GM18907 (cell line): Measurements from ENCODE around the gene SBF1.
"Not testable (repeated sequence)": the region's sequence is repeated elsewhere in the genome, so short reads cannot be mapped to it uniquely, and the experiment has no call there.

Source experiments
- ATAC-seq: cut with Tn5 transposase; IDR thresholded peaks from one replicate; pipeline ENCODE4 v1.9.1; 2021; ENCODE audit warnings: mild to moderate bottlenecking, moderate library complexity; ENCODE audit not compliant: unreplicated experiment

Gene SBF1

DNA sequence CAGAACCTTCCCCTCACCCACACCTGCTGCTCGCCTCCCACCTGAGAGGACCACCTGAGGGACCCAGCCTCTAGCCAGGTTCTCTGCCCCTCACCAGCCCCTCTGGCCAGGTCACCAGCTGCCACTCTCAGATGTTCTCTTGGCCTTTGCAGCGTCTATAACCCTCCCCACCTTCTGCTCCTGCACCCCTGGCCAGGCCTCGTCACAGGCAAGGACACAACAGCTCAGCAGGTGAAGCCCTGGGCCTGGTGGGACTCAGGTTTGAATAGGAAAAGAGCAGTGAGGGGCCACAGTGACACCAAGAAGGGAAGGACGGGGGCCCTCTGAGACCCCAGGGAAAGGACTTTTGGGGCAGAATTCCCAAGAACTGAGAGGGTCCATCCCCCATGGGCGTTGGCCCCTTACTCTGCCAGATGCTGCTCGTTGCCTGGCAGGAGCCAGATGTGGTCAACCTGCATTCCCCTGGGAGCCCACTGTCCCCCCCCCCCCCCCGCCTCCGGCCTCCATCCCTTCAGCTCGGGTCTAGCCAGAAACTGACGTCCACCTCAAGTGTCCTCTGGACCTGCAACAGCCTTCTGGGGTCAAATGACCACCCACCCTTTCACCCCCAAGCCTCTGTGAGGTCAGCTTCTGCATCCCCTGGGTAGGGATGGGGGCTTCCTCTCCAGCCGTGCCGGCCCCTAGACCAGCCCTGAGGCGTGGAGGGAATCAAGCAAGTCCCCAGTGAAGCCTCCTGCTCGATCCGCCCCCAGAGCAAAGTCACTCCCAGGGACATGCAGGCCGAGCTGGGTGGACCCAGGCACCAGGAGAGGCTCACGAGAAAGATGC is 28.7 kb downstream of the SBF1 start:
- ATAC-seq, result no peak

DNA sequence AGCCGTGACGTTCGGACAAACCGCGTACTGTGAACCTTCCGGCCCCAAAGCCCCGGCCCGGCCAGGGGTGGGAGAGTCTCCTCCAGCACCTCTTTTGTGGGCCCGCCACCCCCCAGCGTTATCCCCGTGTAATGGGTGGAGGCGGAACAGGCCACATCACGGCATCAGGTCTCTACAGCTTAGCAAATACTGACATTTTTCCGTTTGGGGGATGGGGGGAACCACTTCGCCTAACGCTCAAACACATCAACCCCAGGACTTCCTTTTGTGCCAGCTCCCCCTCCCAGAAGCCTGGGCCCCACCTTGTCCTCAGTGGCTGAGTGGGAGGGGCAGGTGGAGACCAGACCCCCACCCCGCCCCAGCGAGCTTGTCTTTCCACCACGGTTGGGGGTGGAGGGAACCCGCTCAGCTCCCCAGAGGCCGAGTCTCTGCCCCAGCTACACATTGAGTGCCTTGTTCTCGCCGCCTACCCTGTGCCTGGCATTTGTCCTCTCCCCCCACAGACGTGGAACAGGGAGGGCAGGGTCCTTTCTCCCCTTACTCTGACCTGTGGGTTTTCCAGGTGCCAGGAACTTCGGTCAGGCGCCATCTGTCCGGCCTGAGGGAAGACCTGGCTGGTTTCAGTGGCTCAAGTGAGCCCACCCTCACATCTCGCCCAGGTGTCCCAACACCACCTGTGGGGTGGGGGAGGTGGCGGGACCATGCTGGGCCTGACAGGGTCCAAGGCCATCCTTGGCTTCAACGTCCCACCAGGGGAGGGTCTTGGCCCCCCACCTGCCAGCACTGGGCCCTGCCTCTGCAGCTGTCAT is 29.6 kb downstream of the SBF1 start:
- ATAC-seq, result no peak

DNA sequence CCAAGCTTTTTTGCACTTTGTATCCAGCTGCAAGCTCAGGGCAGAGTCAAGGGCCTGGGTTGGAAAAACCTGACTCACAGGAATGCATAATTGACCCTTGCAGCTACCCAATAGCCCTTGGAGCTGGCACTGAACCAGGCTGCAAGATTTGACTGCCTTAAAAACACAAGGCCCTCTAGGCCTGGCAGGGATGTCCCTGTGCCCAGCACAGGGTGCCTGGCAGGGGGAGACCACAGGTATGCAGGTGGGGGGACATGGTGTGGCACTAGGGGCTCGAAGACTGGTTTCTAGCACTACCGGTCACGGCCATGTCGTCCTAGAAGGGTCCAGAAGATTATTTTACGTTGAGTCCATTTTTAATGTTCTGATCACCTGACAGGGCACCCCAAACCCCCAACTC is 30.2 kb downstream of the SBF1 start:
- no peak for ATAC-seq

DNA sequence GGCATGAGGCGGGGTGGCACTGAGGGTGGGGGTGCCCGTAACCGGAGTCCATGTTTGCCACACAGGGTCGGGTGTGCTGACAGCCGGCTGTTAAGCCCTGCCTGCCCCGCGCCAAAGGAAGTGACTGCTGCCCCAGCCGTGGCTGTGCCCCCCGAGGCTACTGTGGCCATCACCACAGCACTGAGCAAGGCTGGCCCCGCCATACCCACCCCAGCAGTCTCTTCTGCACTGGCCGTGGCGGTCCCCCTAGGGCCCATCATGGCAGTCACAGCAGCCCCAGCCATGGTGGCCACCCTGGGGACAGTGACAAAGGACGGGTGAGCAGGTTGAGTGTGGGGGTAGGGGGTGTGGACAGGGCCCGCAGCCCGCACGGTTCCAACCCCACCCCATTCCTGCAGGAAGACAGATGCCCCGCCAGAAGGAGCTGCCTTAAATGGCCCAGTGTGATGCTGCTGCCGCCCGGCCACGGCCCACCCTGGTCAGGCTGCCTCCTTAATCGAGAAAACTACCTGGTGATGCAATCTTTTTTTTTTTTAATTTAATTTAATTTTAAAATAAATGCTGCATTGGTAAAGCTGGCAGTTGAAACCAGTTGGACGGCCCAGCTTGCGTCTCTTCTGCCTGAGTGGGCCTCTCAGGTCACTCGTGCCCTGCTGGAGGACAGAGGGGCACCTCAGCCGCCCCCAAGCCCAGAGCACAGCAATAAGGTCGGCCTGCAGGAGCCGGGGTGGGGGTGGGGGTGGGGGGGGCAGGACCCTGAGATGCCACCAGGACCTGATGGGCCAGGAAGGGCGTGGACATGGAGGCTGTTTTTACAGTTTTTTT is 30.8 kb downstream of the SBF1 start:
- ATAC-seq, result no peak

DNA sequence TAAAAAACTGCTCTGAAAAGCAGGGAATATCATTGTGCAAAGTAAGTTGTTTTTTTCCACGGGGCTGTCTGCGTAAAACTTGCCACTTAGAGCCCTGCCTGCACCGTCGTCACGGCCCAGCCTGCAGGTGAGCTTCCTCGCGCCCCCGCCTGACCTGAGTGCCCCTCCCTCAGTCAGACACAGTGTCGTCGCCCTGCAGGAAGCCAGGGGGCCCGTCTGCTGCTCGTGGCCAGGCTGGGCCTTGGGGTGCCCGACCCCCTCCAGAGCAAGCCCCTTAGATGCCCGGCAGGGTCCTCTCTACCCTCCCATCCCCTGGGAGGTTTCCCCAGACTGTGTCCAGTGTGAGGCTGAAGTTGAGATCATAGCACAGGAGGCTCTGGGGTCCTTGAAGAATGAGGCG is 31.6 kb downstream of the SBF1 start:
- ATAC-seq, result no peak

DNA sequence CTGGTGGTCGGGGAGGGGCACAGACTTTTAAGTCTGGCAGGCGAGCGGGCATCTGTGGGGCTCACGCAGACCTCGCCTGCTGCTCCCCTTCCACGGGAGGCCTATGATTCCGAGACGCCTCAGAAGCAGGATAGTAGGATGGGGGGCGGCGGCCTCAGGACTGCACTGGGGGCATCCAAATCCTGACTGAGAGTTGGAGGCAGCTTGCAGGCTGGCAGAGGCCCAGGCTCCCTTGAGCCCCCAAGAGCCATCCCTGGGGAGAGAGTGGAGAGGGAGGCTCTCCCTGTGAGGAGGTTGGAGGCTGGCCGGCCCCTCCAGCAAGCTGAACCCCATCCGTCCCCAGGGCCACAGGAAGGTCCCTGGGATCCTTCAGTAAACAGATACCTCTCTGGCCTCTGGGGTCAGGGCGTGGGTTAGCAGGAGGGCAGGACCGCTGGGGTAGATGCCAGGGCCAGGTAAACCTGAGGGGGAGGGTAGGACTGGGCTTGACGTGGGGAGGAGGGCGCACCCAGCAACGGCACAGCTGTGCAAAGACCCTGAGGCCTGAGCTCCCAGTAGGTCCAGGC is 33.3 kb downstream of the SBF1 start:
- no peak for ATAC-seq

- no peak for ATAC-seq
These were observed 34.1 kb downstream of the SBF1 start for GRCh38 chr22:50440544-50441249.

DNA sequence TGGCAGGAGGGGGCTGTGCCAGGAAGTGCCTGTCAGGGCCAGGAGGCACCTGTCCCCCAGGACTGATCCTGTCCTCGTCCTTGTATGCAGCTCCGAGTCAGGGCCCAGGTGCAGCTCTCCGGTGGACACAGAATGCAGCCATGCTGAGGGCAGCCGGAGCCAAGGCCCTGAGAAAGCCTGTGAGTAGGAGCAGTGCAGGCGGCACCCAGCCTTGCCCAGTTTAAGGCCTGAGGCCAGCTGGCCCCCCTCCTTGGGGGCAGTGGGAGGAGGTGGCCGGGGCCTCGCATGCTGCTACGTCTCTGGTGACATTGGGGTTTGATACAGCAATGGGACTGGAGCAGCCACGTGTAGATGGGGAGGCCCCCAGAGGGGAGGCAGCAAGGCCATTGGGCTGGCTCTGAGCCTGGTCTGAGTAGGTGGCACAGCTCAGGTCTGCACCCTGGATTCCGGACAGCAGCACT is 34.9 kb downstream of the SBF1 start:
- ATAC-seq, result no peak

DNA sequence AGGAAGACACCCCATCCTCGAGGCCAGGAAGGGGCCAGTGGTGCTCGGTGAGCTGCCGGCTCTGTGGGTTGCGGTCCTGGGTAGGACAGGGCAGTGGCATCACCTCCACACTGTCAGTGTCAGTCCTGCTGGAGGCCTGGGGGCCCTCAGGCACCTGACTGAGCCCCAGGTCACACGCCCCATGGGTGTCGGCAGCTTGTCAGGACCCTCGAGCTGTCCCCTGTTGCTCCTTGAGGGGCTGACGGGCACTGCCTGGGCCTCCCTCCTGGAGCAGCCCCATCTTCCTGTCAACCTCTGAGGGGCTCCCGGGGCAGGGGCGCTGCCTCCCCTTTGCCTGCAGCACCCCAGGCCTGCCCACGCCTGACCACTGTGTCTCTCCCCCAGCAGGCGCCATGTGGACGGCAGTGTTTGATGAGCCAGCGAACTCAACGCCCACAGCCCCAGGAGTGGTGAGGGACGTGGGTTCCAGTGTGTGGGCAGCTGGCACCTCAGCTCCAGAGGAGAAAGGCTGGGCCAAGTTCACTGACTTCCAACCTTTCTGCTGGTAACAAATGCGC is 35.4 kb downstream of the SBF1 start:
- ATAC-seq, result no peak

DNA sequence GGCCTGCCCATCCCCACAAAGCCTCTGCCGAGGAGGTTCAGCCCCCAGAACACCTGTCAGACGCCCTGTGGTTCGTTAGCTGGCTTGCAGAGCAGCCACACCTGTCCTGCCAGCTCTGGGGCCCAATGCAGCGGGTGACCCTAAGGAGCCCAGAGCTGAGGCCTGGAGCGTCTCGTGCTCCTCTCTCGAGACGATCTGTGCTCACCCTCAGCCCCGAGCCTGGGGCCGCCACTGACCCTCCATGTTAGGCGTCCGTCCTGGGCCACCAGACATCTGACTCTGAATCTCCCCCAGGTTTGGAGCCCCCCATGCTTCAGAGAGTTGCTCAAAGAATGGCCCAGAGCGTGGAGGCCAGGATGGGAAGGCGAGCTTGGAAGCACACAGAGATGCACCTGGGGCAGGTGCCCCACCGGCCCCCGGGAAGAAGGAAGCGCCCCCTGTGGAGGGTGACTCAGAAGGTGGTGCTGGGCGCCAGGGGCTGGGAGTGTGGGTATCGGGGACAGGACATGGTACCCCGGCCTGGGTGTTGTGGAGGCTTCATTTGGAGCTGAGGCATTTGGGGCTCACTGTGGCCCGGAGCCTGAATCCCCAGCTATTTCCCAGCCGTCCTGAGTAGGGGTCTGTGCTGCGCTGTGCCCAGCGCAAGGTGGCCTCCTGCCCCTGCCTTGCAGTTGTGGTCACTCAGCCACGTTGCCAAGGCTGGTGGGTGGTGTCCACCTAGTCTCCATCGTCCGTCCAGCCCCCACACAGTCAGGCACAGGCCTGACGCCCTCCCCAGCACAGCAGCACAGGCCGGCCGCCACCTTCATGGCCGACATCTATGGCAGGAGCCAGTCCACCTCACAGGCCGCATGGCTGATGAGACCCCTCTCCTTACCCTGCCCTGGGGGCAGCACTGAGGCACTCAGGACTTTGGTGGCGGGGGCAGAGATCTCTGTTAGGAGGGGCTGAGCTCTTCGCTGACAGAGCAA is 36.2 kb downstream of the SBF1 start:
- ATAC-seq, result no peak

DNA sequence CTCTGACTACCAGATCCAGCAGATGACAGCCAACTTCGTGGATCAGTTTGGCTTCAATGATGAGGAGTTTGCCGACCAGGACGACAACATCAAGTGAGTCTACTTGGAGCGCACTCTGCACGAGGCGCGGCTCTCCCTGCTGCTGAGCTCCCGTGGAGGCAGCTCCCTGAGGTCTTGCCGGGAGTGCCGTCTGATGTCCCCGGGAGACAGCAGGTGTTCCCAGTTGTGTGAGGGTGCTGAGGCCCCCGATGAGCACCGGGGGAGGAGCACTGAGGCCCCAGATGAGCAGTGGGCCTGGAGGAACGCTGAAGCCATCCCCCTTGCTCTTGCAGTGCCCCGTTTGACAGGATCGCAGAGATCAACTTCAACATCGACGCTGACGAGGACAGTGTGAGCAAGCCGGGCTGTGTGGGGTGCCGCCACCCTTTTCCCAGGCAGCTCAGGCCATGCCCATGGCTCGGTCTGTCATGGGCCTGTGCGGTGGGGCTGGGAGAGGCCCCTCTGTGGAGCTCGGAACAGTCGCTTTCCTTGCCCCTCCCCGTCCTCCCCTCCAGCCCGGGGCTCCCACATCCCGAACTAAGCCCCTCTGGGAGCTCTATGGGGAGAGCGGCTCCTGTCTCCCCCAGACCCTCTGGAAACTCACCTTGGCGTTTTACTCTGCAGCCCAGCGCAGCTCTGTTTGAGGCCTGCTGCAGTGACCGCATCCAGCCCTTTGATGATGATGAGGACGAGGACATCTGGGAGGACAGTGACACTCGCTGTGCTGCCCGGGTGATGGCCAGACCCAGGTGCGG is 37.1 kb downstream of the SBF1 start:
- ATAC-seq, result no peak

DNA sequence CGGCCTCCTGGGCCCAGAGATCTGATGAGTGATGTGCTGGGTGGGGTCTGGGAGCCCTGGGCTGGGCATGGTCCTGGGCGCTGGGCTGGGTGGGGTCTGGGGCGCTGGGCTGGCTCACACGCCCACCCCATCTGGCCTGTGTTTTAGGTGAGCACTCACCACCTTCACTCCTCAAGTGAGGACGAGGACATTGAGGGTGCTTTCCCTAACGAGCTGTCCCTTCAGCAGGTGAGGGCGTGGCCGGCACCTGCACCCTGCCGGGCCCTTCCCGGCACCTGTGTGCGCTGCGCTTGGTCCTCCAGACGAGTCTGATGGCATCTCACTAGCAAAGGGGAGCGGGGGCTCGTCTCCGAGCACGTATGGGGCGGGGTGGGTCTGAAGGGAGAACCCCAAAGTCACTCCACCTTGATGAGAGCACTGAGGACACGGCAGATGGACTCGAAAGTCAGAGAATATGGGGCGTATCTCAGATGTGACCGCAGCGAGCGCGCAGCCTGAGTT is 37.9 kb downstream of the SBF1 start:
- ATAC-seq, result no peak

- no peak for ATAC-seq
These were observed 38.6 kb downstream of the SBF1 start for GRCh38 chr22:50436015-50436830.

DNA sequence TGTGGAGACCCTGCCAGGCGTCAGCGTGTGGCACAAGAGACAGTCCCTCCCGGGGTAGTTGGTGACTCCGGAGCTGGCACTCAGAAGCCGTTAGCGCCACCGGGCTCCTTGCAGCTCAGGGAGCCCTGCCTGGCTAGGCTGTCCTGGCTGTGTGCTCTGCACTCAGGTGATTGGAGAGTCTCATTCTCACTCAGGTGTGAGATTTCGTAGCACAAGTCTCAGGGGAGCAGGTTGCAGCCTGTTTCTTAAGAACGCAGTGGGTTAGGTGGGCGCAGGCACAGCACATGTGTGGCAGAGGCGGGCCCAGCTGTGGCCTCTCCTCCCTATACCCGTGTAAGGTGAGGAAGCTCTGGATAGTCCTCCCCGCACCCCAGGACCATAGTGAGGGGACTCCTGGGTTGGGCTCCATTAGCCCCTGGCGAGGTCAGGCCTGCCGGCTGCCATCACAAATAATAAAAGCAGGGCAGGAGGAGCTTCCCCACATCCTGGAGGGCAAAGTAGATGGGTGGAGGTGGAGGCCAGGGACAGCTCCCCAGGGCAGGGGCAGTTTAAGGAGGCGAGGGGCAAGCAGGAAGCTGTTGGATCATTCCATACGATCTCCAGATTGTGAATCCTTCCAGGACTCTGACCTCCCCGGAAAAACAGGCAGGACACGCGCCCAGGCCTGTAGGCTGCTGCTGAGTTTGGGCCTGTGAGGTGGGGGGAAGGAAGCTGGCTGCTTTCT is 39.4 kb downstream of the SBF1 start:
- ATAC-seq, result no peak

- ATAC-seq, result no peak
These were observed 40.0 kb downstream of the SBF1 start for GRCh38 chr22:50434849-50435248.

DNA sequence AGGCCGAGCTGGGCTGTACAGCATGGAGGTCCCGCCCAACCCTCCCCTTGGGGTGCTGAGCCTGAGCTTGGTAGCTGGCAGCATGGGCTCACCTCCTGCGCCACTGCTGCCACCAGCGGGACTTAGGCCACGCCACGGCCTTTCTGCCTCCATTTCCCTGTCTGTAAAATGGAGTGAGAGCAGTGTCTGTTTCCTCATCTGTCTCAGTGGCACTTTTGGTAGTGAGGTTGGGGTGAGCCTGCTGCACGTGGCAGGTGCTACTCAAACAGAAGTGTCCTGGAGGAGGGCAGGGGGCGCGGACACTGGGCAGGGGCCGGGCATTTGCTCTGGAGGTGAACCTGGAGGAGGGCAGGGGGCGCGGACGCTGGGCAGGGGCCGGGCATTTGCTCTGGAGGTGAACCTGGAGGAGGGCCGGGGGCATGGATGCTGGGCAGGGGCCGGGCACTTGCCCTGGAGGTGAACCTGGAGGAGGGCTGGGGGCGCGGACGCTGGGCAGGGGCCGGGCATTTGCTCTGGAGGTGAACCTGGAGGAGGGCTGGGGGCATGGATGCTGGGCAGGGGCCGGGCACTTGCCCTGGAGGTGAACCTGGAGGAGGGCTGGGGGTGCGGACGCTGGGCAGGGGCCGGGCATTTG is 41.8 kb downstream of the SBF1 start:
- not testable (repeated sequence) for ATAC-seq
